Stimulated activated effector memory CD8-positive, alpha-beta T cell treated with anti-CD3 and anti-CD28 coated beads, Interleukin-12 subunit alpha, Interleukin-12 subunit beta, amount 100 ng/mL, for 72 hours (primary cell): ENCODE results near the gene FUS.

Experiments used
- ATAC-seq: fragments of 150-1000 bp; cut with Tn5 transposase; 2 replicates; pipeline ENCODE4 v1.10.0; 2021
- DNase-seq, 2 donors: peaks; one replicate each; pipeline ENCODE4 v3.0.0; 2021 to 2022; ENCODE audit warnings: low spot score in 2 of 2
- H3K27ac Mint-ChIP-seq: one replicate; pipeline ENCODE4 v1.8.0; 2022; ENCODE audit warnings: mild to moderate bottlenecking, mixed read lengths
- H3K36me3 Mint-ChIP-seq: one replicate; pipeline ENCODE4 v1.8.0; 2022; ENCODE audit warnings: mild to moderate bottlenecking, mixed read lengths
- H3K4me1 Mint-ChIP-seq: one replicate; pipeline ENCODE4 v1.8.0; 2022; ENCODE audit warnings: mixed read lengths
- H3K4me3 Mint-ChIP-seq: one replicate; pipeline ENCODE4 v1.8.0; 2022; ENCODE audit warnings: mild to moderate bottlenecking, mixed read lengths
- H3K9me3 Mint-ChIP-seq: one replicate; pipeline ENCODE4 v1.8.0; 2022; ENCODE audit warnings: mixed read lengths

The FUS gene

DNA sequence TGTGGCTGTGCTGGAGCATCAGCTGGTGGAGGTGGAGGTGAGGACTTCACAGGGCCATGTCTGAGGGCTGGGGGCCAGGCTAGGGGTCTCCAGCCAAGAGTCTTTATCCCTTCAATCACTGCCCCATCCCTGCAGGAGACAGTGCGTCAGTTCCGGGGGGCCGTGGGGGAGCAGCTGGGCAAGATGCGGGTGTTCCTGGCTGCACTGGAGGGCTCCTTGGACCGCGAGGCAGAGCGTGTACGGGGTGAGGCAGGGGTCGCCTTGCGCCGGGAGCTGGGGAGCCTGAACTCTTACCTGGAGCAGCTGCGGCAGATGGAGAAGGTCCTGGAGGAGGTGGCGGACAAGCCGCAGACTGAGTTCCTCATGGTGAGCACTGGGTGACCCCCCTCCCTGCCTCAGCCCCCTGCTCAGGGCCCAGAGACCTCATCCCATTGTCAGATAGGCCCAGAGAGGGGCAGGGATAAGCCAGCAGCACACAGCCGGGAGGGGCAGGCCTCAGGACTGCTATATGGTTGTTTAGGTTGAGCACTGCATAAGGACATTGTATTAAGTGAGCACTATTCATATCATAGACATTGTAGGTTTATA, 39.3 kb downstream of the FUS start:
- ATAC-seq, result no peak
- H3K4me3 Mint-ChIP-seq, result no peak overlapping the region
- peaks cover 25% of the 10 kb centered on the region for H3K4me1 Mint-ChIP-seq
- H3K9me3 Mint-ChIP-seq, result no peaks in the 10 kb centered on the region
- H3K27ac Mint-ChIP-seq, result no peak overlapping the region
- DNase-seq, result no peak
- H3K36me3 Mint-ChIP-seq, result no peaks in the 10 kb centered on the region

- H3K9me3 Mint-ChIP-seq, result no peaks in the 10 kb centered on the region
Measured at GRCh38 chr16:31221357-31222160, 41.6 kb downstream of the FUS start.

DNA sequence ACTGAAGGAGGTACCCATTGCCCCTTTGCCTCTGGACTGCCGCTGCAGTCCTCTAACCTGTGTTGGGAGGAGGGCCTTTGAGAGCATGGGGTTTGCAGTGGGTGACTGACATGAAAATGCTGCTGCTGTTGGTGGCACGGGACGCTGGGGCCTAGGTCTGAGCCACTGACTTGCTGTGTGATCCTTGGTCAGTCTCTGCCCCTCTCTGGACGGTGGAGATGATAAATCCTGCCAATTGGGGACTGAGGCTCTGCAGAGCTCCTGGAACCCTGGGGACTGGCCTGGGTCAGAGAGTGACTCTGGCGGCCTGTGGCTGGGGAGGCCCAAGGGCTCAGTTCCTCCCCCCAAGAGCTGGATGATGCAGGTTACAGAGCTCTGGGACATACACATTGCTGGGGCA, 43.1 kb downstream of the FUS start:
- H3K27ac Mint-ChIP-seq, result no peak overlapping the region
- no peak for DNase-seq
- H3K4me3 Mint-ChIP-seq, result no peak overlapping the region
- no peaks in the 10 kb centered on the region for H3K9me3 Mint-ChIP-seq
- H3K36me3 Mint-ChIP-seq, result no peaks in the 10 kb centered on the region
- no peak for ATAC-seq
- peaks cover 7% of the 10 kb centered on the region for H3K4me1 Mint-ChIP-seq

More at GRCh38 chr16:31221357-31222160, 41.6 kb downstream of the FUS start:
- Mint-ChIP-seq H3K4me3 (no peak overlapping the region), H3K36me3 (no peaks in the 10 kb centered on the region), H3K4me1 (peaks cover 12% of the 10 kb centered on the region), H3K27ac (no peak overlapping the region)
- DNase-seq, result no peak
- no peak for ATAC-seq

GRCh38 chr16:31224092-31224955, 44.4 kb downstream of the FUS start:
- no peak for DNase-seq
- H3K36me3 Mint-ChIP-seq, result no peaks in the 10 kb centered on the region
- peaks cover 7% of the 10 kb centered on the region for H3K4me1 Mint-ChIP-seq
- no peak for ATAC-seq
- no peak overlapping the region for H3K4me3 Mint-ChIP-seq
- no peaks in the 10 kb centered on the region for H3K9me3 Mint-ChIP-seq
- H3K27ac Mint-ChIP-seq, result no peak overlapping the region

- H3K9me3 Mint-ChIP-seq, result no peaks in the 10 kb centered on the region
- H3K36me3 Mint-ChIP-seq, result no peaks in the 10 kb centered on the region
- H3K27ac Mint-ChIP-seq, result no peak overlapping the region
- DNase-seq (no peak), ATAC-seq (no peak)
- no peak overlapping the region for H3K4me3 Mint-ChIP-seq
- peaks cover 7% of the 10 kb centered on the region for H3K4me1 Mint-ChIP-seq
Measured at GRCh38 chr16:31225193-31225592, 45.3 kb downstream of the FUS start.

DNA sequence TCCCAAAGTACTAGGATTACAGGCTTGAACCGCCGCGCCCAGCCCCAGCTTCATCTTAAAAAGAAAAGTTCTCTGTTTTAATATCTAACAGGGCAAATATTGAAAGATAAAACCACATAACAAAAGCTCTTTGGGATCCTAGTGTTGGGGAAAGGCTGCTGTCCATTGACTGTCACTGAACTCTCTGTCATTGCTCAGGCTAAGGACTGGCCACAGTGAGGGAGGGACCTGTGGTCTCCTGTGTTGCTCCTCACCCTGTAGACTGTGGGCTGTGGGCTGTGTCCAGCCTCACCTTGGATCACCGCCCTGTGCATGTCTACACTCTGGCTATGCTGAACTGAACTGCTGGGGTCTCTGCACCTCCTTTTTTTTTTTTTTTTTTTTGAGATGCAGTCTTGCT, 48.3 kb downstream of the FUS start:
- no peak overlapping the region for H3K27ac Mint-ChIP-seq
- H3K4me3 Mint-ChIP-seq, result no peak overlapping the region
- no peaks in the 10 kb centered on the region for H3K36me3 Mint-ChIP-seq
- no peaks in the 10 kb centered on the region for H3K4me1 Mint-ChIP-seq
- no peaks in the 10 kb centered on the region for H3K9me3 Mint-ChIP-seq
- ATAC-seq (no peak), DNase-seq (no peak)

GRCh38 chr16:31229501-31229900, 49.6 kb downstream of the FUS start:
- DNase-seq (no peak), ATAC-seq (no peak)
- no peaks in the 10 kb centered on the region for H3K36me3 Mint-ChIP-seq
- no peak overlapping the region for H3K4me3 Mint-ChIP-seq
- H3K4me1 Mint-ChIP-seq, result no peaks in the 10 kb centered on the region
- no peak overlapping the region for H3K27ac Mint-ChIP-seq
- no peaks in the 10 kb centered on the region for H3K9me3 Mint-ChIP-seq

DNA sequence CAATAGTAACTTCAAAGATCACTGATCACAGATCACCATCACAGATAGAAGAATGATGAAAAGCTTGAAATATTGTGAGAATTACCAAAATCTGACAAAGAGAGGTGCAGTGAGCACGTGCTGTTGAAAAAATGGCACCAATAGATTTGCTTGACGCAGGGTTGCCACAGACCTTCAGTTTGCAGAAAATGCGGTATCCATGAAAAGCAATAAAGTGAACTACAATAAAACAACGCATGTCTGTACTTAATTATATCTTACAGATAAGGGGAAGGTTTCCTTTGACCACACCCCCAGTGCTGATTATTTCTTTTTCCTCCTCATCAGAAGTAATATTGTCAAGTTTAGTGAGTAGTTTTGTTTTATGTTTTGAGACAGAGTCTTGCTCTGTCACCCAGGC, 58.1 kb downstream of the FUS start:
- Mint-ChIP-seq H3K36me3 (no peaks in the 10 kb centered on the region), H3K4me1 (no peaks in the 10 kb centered on the region), H3K4me3 (no peak overlapping the region), H3K27ac (no peak overlapping the region), H3K9me3 (no peaks in the 10 kb centered on the region)
- no peak for DNase-seq
- no peak for ATAC-seq
